HCEC 1CT (cell line): ENCODE measurements around the gene RELB.
"Not testable (repeated sequence)": the region's sequence is repeated elsewhere in the genome, so short reads cannot be mapped to it uniquely, and the experiment has no call there.

Source experiments
- DNase-seq: peaks from one replicate; pipeline ENCODE4 v3.0.0-alpha.2; 2017

RELB gene, protein sequence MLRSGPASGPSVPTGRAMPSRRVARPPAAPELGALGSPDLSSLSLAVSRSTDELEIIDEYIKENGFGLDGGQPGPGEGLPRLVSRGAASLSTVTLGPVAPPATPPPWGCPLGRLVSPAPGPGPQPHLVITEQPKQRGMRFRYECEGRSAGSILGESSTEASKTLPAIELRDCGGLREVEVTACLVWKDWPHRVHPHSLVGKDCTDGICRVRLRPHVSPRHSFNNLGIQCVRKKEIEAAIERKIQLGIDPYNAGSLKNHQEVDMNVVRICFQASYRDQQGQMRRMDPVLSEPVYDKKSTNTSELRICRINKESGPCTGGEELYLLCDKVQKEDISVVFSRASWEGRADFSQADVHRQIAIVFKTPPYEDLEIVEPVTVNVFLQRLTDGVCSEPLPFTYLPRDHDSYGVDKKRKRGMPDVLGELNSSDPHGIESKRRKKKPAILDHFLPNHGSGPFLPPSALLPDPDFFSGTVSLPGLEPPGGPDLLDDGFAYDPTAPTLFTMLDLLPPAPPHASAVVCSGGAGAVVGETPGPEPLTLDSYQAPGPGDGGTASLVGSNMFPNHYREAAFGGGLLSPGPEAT

DNA sequence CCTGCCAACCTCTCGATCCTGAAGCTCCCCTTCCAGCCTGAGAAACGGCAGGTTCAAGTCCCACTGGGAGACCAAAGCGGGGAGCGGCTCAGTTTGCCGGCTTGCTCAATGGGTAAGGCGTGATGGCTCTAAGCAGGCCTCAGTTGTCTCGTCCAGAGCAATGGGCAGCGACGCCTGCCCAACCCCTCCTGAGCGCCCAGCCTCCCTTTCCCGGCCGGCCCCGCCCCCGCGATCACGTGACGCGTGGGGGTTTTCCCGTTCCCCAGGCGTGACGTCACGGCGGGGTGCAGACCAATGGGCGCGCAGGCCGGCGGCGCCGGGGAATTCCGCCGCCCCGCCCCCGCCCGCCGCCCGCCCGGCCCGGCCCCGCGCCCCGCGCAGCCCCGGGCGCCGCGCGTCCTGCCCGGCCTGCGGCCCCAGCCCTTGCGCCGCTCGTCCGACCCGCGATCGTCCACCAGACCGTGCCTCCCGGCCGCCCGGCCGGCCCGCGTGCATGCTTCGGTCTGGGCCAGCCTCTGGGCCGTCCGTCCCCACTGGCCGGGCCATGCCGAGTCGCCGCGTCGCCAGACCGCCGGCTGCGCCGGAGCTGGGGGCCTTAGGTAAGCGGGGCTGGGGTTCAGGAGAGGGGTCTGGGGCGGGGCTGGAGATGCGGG, at the start of gene RELB:
TSS of gene RELB (plus strand) at position 378 of the 653 bp plus-strand sequence. CDS start at position 494, 116 bp downstream.
- DNase-seq, result peak; percentile 82

GRCh38 chr19:44954278-44954648, 47.0 kb upstream of the RELB start:
- DNase-seq, result no peak

DNA sequence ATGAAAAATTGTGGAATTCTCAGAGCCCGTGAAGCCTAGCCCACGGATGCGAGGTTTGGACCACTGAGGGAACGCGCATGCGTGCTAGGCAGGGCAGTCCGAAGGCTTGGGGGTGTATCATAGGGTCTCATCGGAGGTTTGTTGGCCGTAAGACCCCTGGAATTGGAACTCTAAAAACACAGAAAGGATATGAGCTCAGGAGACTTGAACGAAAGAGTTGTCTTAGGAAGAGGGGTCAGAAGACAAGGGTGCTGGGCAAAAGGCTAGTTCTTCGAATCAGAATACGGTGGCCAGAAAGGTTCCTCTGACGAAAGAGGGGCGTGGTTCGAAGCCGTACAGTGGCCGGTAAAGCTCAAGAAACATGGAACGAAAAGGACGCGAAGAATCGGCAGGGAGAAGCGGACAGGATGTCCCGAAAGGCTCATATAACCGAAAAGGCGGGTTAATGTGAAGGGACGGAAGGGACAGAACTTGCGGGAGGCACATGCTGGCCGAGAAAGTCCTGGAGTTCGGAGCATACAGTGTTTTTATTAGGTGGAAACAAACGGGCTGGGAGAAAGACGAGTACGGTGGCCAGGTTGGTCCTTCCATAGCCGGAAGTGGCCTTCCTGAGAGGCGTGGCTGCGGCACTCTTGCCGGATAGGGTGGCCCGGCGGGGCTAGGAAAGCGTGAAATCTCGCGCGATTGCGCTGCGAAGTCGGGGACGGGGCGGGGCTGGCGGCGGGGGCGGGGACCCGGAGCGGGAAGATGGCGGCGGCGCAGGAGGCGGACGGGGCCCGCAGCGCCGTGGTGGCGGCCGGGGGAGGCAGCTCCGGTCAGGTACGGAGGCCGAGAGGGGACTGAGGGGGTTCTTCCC, 46.4 kb upstream of the RELB start, which contains the start of gene CLPTM1:
TSS of gene CLPTM1 (plus strand) at position 732 of the 856 bp plus-strand sequence. CDS start at position 748, 16 bp downstream.
- DNase-seq, result peak; percentile 97

DNA sequence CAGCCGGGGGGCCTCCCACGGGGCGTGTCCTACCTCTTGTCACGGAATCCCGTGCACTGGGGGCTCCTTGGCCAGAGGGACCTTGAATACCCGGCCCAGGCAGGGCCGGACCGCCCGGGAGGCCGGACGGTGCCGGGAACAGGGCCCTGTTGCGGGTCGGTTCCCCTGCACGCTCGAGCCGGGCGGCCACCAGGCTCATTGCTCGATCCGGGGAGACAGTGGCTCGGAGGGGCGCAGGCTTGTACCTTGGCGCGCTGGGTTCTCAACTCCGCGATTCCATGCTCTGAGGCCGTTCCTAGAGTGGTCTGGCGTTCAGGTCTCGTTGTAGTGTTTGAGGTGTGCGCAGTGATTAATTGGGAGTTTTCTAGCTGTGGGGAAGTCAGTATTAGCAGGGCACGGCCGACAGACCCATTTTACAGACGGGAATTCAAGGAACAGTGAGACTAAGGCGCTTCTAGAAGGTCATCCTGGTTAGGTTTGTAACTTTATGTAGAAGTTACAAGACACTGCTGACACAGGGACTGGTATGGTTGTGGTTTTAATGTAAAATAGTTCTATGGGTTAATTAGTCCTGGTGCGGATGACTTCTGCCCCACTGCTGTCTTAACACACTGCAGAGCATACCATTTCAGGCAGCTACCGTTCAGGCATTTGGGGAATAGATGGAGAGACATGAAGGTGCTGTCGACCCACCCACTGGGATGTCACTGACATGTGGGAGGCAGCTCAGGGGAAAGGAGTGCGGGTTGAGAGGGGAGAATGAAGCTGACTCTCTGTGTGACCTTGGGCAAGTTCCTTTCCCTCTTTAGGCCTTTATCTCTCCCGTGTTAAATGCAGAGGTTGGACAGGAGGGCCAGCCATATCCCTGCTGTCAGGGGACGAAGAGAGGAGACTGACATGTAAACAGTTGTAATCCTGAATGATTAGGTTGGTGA, 45.5 kb upstream of the RELB start:
- no peak for DNase-seq

DNA sequence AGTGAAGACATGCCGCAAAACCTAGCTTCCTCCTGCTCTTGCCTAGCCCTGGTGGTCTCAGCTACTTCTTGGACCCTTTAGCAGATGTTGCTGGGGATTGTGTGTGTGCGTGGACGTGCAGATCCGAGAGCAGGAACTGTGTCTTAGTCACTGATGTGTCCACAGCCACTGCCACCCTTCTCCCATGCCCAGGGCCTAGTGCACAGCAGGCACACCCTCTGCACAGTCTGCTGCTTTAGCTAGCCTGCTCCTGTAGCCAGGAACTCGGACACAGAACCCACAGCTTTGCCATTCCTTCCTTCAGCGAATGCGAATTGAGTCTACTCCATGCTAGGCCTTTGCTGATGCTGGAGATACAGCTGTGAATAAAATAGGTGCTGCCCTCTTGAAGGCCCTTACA, 43.7 kb upstream of the RELB start:
- DNase-seq, result no peak

GRCh38 chr19:44958090-44958489, 43.2 kb upstream of the RELB start:
- DNase-seq, result no peak

DNA sequence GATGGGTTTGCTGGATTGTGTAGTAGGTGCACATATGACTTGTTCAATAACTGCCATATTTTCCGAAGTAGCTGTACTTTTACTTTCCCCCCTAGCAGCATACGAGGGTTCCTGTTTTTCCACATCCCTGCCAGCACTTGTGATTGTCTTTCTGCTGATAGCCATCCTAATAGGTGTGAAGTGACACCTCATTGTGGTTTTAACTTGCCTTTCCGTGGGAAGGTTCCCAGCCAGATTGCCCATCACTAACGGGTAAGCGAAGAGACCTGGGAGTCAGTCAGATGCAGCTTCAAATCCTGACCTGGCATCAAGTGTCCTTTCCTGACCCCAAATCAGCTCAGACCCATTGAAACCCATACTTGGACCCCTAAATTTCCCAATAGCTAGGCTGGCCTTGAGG, 41.6 kb upstream of the RELB start:
- DNase-seq, result no peak

DNA sequence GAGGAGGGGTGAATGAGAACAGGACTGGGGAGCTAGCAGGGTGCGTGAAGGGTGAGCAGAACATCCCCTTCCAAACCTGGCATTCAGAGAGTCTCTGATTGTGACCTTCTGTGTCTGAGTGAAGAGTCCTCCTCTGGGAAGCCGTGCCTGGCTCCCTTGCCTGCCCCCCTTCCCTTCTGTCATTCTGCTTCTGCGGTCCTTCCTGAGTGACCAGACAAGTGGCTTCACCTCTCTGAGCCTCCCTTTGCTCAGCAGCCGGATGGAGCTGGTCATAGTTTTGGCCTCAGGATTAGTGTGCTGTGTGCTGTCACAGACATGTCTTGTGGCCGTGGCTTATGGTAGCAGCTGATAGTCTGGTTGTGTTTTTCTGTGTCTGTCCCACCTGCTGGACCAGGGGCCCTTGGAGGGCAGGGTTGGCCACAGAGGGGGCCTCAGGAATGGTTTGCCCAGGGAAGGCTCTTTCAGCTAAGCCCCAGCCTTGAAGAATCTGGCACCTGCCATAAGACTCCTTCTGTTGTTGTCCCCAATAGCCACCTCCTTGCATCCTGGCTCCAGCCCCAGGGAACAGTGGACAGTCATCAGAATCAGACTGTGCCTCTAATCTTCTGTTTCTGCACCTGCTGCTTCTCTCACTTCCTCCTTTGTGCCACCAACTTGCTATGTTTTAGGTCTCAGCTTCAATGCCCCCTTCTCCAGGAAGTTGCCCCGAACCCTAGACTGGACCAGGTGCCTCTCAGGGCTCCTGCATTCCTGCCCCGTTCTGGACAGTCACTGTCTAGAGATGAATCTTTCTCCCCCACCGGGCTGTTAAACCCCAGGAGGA, 40.1 kb upstream of the RELB start:
- DNase-seq, result no peak

DNA sequence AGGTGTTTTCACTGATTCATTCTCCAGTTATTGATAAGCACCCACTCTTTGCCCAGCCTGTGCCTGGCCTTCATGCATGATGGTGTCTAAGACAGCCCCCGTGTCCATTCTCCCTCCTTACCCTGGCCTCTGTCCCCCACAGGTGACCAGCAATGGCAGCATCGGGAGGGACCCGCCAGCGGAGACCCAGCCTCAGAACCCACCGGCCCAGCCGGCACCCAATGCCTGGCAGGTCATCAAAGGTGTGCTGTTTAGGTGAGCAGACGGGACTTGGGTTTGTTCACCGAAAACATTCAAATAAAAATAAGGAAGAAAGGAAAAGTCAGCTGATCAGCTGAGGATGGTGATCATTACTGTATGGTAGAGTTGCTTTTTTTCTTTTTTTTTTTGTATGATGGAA, 39.4 kb upstream of the RELB start:
- no peak for DNase-seq

DNA sequence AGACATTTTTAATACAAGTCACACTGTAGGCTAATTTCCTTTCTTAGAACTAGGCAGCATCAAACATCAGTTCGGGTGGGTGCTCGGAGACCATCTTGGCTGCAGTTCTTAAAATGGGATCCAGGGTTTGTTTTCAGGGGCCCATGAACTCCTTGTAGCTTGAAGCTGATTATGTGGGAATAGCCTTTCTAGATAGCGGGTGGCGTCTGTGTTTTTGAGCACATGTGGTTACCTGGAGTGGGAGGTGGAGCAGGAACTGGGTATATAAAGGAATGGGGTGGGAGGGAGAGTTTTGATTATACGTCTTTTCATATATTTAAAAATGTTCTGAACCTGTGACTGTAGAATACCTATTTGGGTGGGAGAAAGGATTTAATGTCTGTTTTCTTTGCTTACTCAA, 33.1 kb upstream of the RELB start:
- no peak for DNase-seq

DNA sequence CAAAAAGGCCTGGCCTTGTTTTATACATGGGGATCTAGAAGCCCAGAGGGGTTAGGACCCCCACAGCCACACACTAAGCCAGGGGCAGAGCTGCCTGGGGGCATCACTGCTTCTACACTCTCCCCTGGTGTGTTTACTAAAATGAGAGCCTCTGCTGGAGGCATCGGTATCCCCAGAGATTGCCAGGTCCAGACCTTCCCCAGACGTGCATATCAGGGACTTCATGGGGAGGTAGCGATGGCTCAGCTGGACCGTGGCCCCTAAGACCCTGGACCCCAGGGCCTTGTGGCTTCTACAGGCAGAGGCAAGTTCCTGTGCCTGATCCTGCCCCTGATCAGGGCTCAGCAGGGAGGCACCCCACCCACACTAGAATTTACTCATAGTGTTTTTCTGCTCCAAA, 32.6 kb upstream of the RELB start:
- DNase-seq, result no peak

DNA sequence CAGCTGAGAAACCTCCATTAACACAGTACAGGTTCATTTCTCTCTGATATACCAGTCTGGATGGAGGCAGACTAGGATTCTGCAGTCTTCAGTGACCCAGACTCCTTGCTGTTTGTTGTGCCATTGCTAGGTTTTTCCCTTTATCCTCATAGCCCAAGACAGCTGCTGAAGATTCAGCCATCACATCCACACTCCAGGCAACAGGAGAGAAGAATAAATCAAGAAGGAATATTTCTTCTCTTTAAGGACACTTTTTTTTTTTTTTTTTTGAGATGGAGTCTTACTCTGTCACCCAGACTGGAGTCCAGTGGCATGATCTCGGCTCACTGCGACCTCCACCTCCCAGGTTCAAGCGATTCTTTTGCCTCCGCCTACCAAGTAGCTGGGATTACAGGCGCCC, 31.8 kb upstream of the RELB start:
- no peak for DNase-seq

DNA sequence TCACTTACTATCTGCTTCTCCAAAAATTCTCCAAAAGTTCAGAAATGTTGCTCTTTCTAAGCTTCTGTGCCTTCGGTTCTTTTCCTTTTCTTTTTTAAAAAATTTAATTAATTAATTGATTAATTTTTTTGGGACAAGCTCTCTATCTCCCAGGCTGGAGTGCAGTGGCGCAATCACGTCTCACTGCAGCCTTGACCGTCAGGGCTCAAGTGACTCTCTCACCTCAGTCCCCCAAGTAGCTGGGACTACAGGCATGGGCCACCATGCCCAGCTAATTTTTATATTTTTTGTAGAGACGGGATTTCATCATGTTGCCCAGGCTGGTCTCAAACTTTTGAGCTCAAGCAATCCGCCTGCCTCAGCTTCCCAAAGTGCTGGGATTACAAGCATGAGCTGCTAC, 29.8 kb upstream of the RELB start:
- not testable (repeated sequence) for DNase-seq

DNA sequence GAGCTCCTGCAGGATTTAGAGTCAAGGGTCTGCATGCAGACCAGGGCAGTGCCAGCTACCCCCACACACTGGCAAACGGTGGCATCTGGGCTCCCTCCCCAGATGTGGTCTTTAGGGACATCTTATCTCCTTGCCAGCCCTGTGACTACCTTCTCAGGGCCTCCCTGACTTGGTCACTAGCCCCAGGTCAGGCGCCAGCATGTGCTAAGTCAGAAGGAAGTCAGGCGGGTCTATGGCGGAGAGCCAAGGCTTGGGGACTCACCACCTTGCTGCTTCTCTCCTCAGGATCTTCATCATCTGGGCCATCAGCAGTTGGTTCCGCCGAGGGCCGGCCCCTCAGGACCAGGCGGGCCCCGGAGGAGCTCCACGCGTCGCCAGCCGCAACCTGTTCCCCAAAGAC, 28.5 kb upstream of the RELB start:
- no peak for DNase-seq

DNA sequence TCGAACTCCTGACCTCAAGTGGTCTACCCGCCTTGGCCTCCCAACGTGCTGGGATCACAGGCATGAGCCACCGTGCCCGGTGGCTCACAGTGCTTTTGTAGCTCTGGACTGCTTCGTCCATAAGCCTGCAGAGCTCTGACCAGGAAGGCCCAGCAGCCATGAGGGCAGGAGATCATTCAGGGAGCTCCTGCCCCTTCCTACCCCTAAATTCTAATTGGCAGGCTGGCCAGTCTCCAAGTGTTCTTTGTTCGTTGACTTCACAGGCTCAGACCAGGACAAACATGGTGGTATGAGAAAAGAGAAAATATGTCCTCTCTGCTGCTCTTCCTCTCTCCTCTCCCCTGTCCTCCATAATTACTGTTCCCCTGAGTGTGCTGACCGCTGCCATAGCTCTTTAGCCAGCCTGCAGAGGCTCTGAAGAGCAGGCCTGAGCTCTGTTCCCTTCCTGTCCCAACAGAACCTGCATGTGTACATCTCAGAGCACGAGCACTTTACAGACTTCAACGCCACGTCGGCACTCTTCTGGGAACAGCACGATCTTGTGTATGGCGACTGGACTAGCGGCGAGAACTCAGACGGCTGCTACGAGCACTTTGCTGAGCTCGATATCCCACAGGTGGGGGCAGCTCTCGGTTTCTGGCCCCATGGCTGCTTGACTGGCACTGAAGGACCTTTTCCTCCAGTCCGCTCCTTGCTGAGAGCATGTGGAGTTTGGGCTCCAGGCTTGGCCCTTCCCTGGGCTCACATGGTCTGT, 27.1 kb upstream of the RELB start:
- no peak for DNase-seq

DNA sequence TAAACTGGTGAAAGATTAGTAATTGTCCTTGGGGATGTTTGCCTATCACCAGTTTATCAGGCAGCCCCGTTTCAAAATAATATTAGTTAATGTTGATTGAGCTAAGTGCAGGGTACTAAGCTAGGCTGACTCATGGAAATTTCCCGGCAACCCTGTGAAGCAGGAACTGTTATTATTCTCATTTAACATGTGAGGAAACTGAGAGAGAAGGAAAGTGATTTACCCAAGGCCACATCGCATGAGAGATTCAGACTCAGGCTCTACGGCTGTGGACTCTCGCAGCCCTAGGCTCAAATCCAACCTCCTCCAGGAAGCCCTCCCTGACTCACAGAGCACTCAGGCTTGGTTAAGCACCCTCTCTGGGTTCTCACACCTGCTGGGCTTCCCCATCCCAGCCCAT, 26.4 kb upstream of the RELB start:
- DNase-seq, result no peak

DNA sequence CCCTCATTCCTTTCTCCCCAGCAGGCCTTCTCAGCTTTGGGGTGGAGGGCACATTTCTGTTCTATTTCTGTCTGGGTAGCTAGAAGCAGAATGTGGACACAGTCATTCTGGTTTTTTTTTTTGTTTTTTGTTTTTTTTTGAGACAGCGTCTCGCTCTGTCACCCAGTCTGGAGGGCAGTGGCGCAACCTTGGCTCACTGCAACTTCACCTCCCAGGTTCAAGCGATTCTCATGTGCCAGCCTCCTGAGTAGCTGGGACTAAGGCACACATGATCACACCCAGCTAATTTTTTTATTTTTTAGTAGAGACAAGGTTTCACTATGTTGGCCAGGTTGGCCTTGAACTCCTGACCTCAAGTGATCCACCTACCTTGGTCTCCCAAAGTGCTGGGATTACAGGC, 25.8 kb upstream of the RELB start:
- no peak for DNase-seq

GRCh38 chr19:44984005-44984404, 17.3 kb upstream of the RELB start:
- DNase-seq, result no peak

DNA sequence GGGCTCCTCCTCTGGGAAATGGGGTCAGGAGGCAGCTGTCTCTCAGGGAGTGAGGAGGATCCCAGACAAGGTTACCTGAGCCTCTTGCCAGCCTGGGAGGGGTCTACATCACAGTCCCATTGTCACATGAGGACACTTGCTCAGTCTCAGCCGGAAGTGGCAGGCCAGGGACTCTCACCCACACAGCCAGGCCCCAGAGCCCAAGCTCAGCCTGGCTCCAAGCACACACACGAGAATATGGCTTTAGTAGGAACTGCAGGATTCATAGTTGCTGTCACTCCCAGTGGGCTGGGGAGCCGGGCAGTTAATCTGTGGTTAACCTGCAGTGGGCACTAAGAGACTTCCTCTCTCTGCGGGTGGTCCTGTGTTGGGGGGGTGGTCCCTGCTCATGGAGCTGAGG, 15.8 kb upstream of the RELB start:
- no peak for DNase-seq

- no peak for DNase-seq
Observed at GRCh38 chr19:44986389-44986788, 14.9 kb upstream of the RELB start.
